NCI-H146 treated with DMSO at 0.1 percent for 48 hours (cell line): Measurements from ENCODE around the gene ANKRD33.

ENCODE experiments used
- DNase-seq: peaks from one replicate; lab custom pipeline; 2025; ENCODE audit not compliant: unreplicated experiment; lab: John Stamatoyannopoulos, UW

The ANKRD33 gene

DNA sequence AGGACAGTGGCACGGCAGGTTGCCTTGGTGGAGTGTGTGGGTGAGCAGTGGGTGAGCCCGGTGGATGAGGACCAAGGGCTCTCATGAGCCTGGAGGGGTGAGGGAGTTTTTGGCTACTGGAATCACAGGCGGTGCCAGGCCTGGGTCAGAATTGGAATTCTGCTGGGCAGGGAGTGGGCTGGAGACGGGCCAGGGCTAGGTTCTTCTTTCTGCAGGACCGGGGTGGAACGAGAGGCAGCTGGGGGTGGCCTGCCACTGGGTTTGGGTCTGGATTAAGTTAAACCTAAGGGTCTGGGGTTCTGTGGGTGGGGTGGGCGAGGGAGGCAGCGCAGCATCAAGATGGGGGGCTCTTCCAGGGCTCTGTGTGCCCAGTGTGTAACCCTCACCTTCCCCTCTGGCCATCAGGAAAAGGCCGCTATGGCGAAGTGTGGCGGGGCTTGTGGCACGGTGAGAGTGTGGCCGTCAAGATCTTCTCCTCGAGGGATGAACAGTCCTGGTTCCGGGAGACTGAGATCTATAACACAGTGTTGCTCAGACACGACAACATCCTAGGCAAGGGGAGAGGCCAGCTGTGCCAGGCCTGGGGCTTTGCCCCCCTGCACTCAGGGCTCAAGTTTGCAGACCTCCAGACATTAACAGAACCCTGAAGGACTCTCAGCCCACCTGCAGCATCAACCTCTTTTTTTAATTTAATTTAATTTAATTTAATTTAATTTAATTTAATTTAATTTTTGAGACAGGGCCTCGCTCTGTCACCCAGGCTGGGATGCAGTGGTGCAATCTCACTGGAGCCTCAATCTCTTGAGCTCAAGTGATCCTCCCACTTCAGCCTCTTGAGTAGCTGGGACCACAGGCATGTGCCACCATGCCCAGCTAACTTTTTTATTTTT lies 26.4 kb downstream of the ANKRD33 start:
- DNase-seq: no peak

DNA sequence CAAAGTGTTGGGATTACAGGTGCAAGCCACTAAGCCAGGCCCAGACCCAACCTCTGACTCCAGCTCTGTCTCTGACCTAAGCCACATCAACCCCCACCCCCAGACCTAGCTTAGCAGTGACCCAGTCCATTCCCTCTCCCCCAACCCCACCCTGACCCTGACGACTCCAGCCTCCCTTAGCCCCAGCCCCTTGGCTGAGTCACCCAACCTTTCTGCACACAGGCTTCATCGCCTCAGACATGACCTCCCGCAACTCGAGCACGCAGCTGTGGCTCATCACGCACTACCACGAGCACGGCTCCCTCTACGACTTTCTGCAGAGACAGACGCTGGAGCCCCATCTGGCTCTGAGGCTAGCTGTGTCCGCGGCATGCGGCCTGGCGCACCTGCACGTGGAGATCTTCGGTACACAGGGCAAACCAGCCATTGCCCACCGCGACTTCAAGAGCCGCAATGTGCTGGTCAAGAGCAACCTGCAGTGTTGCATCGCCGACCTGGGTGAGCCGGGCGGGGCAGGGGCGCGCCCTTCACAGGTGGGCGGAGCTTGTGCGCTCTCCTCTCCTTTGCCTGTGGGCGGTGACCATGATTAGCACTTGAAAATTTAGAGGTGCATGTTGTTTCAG lies 27.2 kb downstream of the ANKRD33 start:
- no peak for DNase-seq

DNA sequence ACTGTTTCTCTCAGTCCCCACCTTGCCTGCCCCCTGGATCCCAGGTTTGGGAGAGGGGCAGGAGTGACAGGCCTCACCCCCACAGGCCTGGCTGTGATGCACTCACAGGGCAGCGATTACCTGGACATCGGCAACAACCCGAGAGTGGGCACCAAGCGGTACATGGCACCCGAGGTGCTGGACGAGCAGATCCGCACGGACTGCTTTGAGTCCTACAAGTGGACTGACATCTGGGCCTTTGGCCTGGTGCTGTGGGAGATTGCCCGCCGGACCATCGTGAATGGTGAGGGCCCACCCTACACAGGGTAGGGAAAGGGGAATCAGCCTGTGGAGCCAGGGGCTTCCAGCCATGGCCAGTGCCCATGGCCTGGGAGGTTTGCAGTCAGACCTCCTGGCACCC lies 28.0 kb downstream of the ANKRD33 start:
- no peak for DNase-seq

DNA sequence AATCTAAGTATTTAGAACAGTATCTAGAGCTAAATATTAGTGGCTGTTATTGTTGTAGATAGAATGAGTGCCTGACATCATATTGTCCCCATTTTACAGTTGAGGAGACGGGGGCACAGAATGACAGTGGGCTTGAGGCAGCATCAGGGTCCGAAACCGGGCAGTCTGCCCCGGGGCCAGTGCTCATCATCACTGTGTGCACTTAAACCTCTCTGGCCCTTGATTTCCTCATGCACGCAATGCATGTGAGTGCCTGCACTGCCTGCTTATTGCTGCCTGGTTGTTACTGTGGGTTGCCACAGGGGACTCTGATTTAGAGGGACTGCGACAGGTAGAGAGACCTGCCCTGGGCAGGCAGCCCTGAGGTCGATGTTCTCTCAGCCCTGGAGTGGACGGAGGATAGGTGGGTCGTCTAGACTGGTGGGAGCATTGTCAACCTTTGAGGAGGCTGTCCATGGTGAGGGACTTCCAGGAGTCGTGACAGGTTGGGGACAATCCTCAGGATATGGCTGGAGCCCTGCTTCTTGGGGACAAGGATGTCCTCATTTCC lies 29.2 kb downstream of the ANKRD33 start:
- no peak for DNase-seq

DNA sequence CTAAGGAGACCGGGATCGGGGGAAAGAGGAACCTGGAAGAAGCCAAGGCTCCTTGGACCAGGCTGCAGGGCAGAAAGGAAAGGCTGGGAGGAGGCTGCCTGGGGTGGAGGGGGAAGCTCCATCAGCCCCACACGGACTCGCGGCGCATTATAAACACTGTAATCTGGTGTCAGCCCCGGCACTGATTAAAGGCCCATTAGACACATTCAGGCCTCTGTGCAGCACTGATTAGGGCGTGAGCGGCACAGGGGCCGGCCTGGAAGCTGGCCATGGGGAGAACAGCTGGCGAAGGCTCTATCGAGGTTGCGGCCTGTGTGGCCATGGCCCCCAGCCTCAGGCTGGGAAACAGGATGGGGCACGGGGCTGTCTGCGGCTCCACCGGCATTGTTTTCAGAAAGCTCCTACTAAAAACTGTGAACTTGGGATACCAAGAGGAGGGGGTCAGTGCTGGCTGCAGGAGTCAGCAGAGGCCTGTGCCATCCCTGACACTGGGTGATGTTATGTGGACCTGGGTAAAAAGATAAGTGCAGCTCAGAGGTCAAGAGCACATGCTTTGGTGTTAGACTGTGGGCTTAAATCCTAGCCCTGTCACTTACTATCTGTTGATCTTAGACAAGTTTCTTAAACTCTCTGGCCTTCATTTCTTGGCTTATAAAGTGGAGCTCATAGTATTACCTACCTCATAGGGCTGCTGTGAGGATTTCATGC lies 30.0 kb downstream of the ANKRD33 start:
- no peak for DNase-seq

DNA sequence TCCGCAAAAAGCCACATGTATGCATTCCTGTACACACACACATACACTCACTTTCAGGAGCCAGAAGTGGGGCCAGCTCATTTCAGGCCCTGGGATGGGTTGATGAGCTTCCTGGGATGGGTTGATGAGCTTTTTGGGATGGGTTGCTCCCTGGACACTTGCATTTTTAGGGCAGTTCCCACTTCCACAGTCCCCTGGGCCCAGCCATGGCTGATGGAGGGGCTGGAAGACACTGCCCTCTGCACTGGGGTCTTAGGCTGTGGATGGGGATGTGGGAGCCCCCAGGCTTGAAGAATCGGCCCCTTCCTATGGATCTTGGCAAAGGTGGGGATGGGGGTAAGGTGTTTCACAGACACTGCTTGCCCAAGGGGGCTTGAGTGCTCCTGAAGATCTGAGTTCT lies 32.1 kb downstream of the ANKRD33 start:
- no peak for DNase-seq

DNA sequence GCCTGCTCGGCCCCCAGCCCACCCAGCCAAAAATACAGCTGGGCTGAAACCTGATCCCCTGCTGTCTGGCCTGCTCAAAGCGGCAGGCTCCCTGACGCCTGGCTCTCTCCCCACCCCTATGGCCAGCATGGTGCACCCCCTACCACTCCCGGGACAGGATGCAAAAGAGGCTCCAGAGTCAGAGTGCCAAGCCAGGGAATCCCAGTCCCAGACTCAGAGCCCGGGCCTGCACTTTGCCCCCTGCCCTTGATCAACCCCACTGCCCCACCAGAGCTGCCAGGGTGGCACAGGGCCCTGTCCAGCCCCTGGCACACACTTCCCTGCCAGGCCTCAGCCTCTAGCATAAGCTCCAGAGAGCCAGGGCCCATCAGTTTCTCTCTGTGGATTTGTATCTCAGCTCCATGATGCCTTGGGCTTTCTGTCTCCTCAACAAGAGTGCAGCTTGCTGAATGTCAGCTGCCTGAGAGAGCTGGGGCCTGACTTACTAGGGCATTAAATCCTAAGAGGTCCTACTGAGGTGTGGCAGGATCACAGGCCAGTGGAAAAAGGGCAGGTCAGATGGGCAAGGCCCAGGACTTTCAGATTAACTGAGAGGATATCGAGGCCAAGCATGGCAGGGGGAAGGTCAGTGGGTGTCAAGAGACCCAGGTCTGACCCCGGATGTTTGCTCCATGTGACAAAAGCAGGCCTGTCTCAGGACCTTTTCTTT lies 33.3 kb downstream of the ANKRD33 start:
- no peak for DNase-seq

DNA sequence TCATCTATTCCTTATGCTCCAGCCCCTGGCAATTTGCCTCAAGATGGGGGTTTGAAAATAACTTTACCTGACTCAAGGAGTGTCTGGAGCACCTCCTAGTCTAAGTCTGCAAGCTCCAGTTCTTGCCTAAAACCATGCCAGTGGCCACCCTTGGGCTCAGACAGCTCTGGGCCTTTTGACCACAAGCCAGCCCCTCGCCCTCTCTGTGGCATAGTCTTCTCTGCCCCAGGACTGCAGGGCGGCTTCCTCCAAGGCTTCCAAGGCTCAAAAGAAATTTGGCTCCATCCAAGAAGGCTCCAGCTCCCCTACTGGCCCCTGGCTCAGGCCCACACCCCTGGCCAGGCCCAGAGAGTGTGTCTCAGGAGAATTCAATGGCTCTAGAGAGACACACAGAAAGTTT lies 34.2 kb downstream of the ANKRD33 start:
- DNase-seq: no peak

DNA sequence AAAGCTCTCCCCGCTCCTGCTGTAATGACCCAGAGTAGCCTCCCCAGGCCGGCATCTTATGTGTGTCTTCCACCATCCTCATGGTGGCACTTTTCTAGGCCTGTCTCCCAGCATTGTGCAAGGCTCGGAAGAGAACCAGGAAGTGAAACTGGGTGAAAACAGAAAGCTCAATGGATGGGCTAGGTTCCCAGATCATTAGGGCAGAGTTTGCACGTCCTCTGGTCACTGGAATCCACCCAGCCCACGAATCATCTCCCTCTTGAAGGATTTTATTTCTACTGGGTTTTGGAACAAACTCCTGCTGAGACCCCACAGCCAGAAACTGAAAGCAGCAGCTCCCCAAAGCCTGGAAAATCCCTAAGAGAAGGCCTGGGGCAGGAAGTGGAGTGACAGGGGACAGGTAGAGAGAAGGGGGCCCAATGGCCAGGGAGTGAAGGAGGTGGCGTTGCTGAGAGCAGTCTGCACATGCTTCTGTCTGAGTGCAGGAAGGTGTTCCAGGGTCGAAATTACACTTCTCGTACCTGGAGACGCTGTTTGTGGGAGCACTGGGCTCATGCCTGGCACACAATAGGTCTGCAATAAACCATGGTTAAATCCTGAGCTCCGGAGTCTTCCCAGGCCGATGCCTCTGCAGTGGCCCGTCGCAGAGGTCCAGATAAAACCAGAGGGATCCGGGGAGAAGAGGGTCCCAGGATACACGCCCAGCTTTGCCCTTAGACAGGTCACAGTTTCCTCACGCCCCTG lies 35.0 kb downstream of the ANKRD33 start:
- no peak for DNase-seq

DNA sequence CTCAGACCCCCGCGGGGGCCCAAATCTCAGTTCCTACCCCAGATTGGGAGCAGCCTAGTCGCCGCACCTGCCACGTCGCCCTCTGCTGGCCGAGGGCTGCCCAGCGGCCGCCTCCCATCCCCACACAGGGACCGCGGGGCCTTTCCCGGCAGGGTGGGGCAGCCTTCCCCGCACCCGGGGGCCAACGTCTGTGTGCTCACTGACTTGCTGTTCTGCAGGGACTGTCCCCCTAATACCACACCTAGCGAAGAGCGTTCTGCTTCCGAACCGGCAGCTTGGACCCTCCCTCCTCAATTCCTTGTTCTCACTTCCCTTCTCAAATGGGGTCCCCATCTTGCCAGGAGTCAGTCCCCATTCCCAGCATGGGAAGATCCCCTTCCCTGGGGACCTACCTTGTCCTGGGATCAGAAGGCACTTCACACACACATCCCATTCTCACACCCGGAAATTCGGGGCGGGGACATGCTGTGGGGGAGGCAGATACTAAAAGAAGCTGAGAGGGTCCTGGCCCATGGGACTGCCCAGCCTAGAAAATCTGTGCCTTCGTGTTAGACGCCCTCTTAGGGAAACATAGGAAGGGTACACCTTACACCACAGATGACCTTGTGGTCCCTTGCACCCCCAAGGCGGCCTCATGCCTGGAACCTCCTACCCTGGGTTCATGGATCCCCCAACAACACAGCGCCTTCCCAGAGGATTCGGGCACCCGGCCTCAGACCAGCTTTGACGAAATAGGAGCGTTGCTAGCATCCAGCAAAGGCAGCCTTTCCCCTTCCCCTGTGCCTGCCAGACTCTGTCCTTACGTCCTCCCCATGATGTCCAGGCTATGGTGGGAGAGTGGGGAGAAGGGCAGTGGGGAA lies 35.8 kb downstream of the ANKRD33 start:
- no peak for DNase-seq

DNA sequence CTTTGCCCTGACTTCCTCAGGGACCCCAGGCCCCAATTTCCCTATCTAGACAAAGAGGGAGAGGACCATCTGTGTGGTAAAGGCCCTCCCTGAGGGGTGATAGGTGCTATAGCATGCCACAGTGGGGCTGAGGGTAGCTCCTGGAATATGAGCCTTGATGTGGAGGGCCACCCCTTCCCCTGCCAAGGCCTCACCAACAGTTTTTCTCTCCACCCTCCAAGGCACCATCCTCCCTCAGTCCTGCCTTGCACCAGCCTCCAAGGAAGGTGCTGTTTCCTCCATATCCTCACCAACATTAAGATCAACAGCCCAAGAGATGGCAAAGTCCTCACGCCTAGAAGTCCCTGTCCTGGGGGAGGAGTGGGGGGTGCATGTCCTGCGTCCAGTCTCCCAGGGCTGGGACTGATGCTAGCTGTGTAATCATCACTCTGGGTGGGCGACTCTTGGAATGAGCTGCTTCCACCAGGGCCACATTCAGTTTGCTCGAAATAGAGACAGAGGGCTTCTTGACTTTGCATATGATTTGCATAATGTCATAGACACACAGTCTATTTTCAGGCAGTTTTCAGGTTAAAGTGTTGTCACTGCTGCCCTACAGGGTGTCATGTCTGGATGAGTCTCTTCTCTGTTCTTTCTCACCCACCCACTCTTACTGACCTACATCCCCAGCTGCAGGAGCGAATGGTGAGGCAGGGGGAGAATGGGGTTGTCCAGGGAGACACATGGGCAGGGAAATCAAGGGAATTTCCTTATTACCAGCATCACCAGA lies 36.8 kb downstream of the ANKRD33 start:
- DNase-seq: no peak

DNA sequence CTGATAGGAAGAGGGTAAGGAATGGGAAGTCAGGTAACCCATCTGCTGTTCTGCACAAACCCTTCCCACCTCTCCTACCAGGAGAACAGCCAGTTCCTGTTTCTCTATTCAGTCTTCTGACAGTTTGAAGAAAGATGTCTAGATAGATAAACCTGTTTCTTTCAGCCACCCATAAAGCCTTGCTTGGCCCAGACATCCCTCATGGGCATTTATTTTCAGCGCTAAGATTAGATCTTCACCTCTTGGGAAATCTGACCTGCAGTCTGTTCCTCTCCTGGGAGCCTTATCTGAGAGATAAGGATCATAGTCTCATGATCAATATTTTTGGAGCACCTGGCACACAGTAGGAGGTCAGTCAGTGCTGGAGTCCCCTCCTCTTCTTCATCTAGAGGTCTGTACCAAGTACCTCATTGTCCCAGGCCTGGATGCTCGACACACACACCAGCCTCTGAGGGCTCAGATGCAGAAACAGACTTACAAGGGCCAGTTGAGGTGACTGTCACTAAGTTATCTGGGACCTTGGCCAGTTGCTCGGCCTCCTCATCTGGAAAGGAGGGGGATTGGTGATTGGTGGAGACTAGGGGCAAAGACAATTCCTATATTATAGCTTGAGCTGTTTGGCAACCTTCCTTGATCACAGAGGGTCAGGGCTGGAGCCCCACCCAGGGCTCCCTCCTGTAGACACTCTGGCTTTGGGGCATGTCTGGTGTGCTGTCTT lies 37.6 kb downstream of the ANKRD33 start:
- no peak for DNase-seq

DNA sequence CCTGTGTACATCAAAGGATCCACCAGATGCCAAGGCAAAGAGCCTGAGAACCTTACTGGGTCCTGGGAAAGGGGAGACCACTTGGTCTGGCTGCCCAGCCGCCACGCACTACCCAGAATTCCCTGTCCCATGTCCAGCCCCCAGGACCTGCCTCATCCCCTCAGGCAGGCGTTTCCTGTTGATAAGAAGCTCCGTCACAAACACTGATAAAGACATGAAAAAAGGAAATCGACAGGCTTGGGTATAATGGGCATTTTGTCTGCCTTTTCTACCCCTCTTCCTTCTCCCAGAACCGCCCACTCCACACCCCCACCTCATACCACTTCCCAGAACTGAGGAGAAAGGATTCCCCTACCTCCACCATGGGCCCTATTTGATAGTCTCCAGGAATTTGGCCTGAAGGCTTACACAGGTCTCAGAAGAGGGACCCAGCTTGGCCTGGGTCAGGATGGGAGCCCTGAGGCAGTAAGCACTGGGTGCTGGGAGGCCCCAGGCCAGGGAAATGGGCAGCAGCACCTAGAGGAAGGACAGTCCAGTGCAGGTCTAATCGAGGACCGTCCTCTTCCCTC lies 38.2 kb downstream of the ANKRD33 start:
- no peak for DNase-seq

DNA sequence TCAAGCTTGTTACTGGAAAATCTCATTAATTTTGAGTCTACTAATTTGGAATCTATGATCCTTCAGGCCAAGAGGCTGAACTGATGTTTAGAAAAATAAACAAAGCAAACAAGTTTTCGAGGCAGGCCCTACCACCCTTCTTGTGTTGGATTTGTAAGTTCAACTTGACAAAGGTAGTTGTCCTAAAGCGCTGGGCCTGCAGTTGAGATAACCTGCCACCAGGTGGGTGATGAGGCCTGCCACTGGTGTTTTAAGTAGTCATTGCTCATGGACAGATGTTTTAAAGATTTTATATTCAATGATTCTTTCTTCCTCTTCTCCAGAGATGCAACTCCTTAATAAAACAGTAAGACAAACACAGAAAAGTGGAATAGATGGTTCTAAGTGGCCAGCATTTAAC lies 38.8 kb downstream of the ANKRD33 start:
- no peak for DNase-seq

DNA sequence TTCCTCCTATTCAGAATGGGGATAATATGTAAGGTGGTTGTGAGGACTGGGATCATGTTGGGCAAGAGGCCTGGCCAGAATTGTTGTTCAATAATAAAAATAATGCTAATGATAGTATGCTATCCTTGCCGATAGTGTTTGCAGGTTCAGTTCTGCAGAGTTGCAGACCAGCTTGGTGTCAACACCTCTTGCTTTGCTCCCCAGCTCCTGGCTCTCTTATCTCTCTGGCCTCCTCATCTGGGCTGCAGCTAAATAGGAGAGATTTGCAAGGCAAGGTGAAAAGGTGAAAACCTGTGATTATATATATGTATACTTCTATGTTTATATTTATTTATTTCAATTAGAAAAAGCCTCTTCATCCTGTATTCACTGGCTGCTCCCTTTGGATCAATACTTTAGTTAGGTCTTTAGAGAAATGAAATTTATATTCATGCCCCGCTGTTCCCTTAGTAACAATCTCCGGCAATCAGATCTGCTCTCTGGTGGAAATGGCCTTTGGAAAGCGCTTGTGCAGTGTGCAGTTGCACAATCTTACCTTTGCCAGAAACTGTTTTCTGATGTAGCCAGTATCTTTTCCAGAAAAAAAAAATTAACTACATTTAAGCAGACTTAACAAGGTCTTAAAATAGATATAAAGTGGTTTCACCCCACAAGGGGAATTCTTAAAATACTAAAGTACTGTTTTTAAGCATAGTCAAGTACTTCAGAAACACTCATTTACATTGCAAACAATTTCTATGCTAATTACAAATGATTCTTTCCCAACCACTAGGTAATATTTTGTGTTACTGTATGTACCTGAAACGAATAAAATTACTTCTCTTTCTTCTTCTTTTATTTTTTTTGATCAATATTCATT lies 44.5 kb downstream of the ANKRD33 start:
- no peak for DNase-seq

DNA sequence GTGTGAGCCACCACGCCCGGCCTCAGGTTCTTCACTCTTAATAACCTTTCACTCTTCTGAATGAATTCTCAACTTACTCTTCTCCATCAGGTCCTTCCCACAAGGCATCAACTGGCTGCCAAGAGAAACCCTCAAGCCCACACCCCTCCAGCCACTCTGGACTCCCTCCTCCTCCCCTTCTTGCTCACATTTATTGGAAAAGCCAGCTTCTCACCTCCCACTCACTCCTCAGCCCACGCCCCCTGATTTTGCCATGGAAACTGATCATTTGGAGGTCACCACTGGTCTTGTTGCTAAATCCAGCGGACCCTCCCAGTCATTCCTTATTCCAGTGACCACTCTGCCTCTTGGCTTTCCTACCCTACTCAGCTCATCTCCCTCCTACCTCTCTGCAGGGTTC lies 46.2 kb downstream of the ANKRD33 start:
- DNase-seq: no peak

DNA sequence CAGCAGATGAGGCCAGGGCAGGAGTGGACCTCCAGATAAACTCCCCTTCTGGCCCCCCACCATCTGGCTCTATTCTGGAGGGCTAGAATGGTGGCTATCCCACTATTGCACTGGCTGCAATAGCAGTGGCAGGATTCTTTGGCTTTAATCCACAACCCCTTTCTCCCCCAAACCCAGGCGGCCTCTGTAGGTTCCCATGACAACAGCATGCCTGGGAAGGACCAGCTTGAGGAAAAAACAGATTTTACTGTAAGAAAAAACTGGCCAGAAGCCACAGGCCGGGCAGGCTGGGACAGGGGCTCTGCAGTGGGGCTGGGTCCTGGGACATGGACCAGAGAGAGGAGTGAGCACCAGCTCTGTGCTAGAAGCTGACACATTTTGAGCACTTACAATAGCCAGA lies 50.0 kb downstream of the ANKRD33 start:
- no peak for DNase-seq
